Retina (tissue), 1 donor: ENCODE measurements around the gene RALGDS.
A peak's percentile ranks its signal among the peaks of the same experiment; 100 is the strongest.
"Not testable (repeated sequence)": the region's sequence is repeated elsewhere in the genome, so short reads cannot be mapped to it uniquely, and the experiment has no call there.

ENCODE experiments used
- DNase-seq: peaks from one replicate; pipeline ENCODE4 v3.0.0-alpha.2; 2016

The RALGDS gene

GRCh38 chr9:133121198-133121914, at the start of gene RALGDS:
Gene RALGDS, minus strand, starts transcription at chr9:133121240. Its CDS starts 86 bp downstream, at chr9:133121154.
- peak; percentile 73 for DNase-seq

- DNase-seq, result no peak
Observed at GRCh38 chr9:133170716-133171115, 49.7 kb upstream of the RALGDS start.

GRCh38 chr9:133169687-133170086, 48.6 kb upstream of the RALGDS start:
- DNase-seq, result not testable (repeated sequence)

GRCh38 chr9:133169102-133169501, 48.1 kb upstream of the RALGDS start:
- no peak for DNase-seq

- no peak for DNase-seq
Observed at GRCh38 chr9:133168432-133168831, 47.4 kb upstream of the RALGDS start.

GRCh38 chr9:133167769-133168168, 46.7 kb upstream of the RALGDS start:
- no peak for DNase-seq

- DNase-seq, result no peak
Observed at GRCh38 chr9:133167096-133167730, 46.2 kb upstream of the RALGDS start.

- DNase-seq, result no peak
Observed at GRCh38 chr9:133166392-133166791, 45.4 kb upstream of the RALGDS start.

- peak; percentile 1 for DNase-seq
Observed at GRCh38 chr9:133165452-133165730, 44.4 kb upstream of the RALGDS start.

- no peak for DNase-seq
Observed at GRCh38 chr9:133164191-133164590, 43.2 kb upstream of the RALGDS start.

GRCh38 chr9:133163504-133164172, 42.6 kb upstream of the RALGDS start, which contains the start of gene GBGT1:
Gene GBGT1, minus strand, starts transcription at chr9:133163914. Its CDS starts 1,502 bp downstream, at chr9:133162412.
- peak; percentile 75 for DNase-seq

GRCh38 chr9:133162861-133163503, 41.9 kb upstream of the RALGDS start:
- DNase-seq, result peak; percentile 48

- no peak for DNase-seq
Observed at GRCh38 chr9:133161547-133161950, 40.5 kb upstream of the RALGDS start.

- peak; percentile 49 for DNase-seq
Observed at GRCh38 chr9:133160742-133161546, 39.9 kb upstream of the RALGDS start.

- no peak for DNase-seq
Observed at GRCh38 chr9:133158695-133159094, 37.7 kb upstream of the RALGDS start.

GRCh38 chr9:133155156-133155555, 34.1 kb upstream of the RALGDS start:
- no peak for DNase-seq

- DNase-seq, result no peak
Observed at GRCh38 chr9:133154097-133154989, 33.3 kb upstream of the RALGDS start.

GRCh38 chr9:133153227-133154096, 32.4 kb upstream of the RALGDS start:
- DNase-seq, result peak; percentile 73

GRCh38 chr9:133151601-133152525, 30.8 kb upstream of the RALGDS start:
- peak; percentile 1 for DNase-seq
